GM12878 (cell line): Measurements from ENCODE around the gene GRIK3. TPM values are rescaled to one million over a fixed set of nuclear protein-coding genes. Genes with fewer than 3 reads are reported as not detected.

Experiments used
- ATAC-seq: fragments of 200-7000 bp; cut with Tn5 transposase; 3 replicates; pipeline ENCODE4 v1.9.1; 2020; ENCODE audit warnings: mild to moderate bottlenecking, moderate library complexity
- BruUV-seq: library from RNA; stranded (reverse); fragments of 400-500 nt; replicated peaks from 2 replicates; lab custom pipeline; 2021; lab: Mats Ljungman, UMichigan
- CTCF ChIA-PET: fragments of 300-600 bp; sonication (Branson Sonifier 250); formaldehyde crosslinking; extraction: SDS; loops from one replicate; lab custom pipeline; 2021; ENCODE audit warnings: inconsistent platforms; lab: Yijun Ruan, JAX
- POLR2A ChIA-PET: fragments of 350-600 bp; formaldehyde crosslinking; extraction: SDS; loops from one replicate; lab custom pipeline; 2021; ENCODE audit warnings: inconsistent platforms; lab: Charles Lee
- RAD21 ChIA-PET: fragments of 300-600 bp; sonication (Branson Sonifier 250); formaldehyde crosslinking; loops from one replicate; lab custom pipeline; 2023; ENCODE audit warnings: antibody characterized with exemption; ENCODE audit not compliant: unreplicated experiment; lab: Charles Lee
- SMC1A ChIA-PET: fragments of 300-600 bp; sonication (Branson Sonifier 250); formaldehyde crosslinking; loops from one replicate; lab custom pipeline; 2023; ENCODE audit not compliant: unreplicated experiment, uncharacterized antibody; lab: Charles Lee
- DNase-seq: peaks from one replicate; pipeline ENCODE4 v3.0.0-alpha.2; 2011; ENCODE audit warnings: low read depth, low spot score
- FAIRE-seq: peaks from 3 replicates; lab custom pipeline; 2011; peaks lifted over from hg19 to GRCh38; lab: Jason Lieb, UNC
- H2AFZ ChIP-seq: 2 replicates; pipeline ENCODE4 v1.6.0; 2011; ENCODE audit warnings: low read depth, low read length, control low read depth; ENCODE audit not compliant: control insufficient read depth
- H3K27ac ChIP-seq: 2 replicates; pipeline ENCODE4 v1.5.1; 2011; ENCODE audit warnings: control low read depth; ENCODE audit not compliant: control insufficient read depth, insufficient read depth
- H3K27me3 ChIP-seq, 2 experiments: replicated peaks in 1 of 2; 2 replicates each; pipeline versions ENCODE4 v1.6.0 to v1.6.1; 2011; ENCODE audit warnings: low read length in 1 of 2; ENCODE audit not compliant: control insufficient read depth in 2 of 2, insufficient read depth in 2 of 2
- H3K36me3 ChIP-seq, 2 experiments: 2 replicates each; pipeline ENCODE4 v1.5.1; 2011; ENCODE audit warnings: low read length in 1 of 2; ENCODE audit not compliant: control insufficient read depth in 2 of 2, insufficient read depth in 2 of 2
- H3K4me1 ChIP-seq: 2 replicates; pipeline ENCODE4 v1.6.1; 2011; ENCODE audit warnings: mild to moderate bottlenecking, low read length, moderate library complexity, mixed read lengths; ENCODE audit not compliant: control insufficient read depth, insufficient read depth
- H3K4me2 ChIP-seq: 2 replicates; pipeline ENCODE4 v1.6.0; 2011; ENCODE audit warnings: control low read depth; ENCODE audit not compliant: control insufficient read depth, insufficient read depth
- H3K4me3 ChIP-seq: fragments of 200-600 bp; sonication (generic); 2 replicates; pipeline ENCODE4 v1.5.1; 2016
- H3K79me2 ChIP-seq: 2 replicates; pipeline ENCODE4 v1.6.0; 2011; ENCODE audit warnings: low read length; ENCODE audit not compliant: control insufficient read depth, insufficient read depth
- H3K9ac ChIP-seq: 2 replicates; pipeline ENCODE4 v1.8.0; 2011; ENCODE audit warnings: low read length, control low read depth, mixed read lengths; ENCODE audit not compliant: control insufficient read depth, insufficient read depth
- H3K9me3 ChIP-seq: replicated peaks from 3 replicates; pipeline ENCODE4 v1.5.1; 2011; ENCODE audit warnings: mild to moderate bottlenecking, low read length; ENCODE audit not compliant: control insufficient read depth, insufficient read depth
- H4K20me1 ChIP-seq: 2 replicates; pipeline ENCODE4 v1.6.0; 2011; ENCODE audit not compliant: control insufficient read depth, insufficient read depth
- GABPA ChIP-seq: IDR thresholded peaks from 2 replicates; pipeline ENCODE4 v1.6.1; 2014; ENCODE audit warnings: antibody characterized with exemption, low read depth, mild to moderate bottlenecking, inconsistent platforms
- MTA3 ChIP-seq: IDR thresholded peaks from 2 replicates; pipeline ENCODE4 v1.6.1; 2012; ENCODE audit warnings: low read length, inconsistent platforms, borderline replicate concordance
- TAF1 ChIP-seq: IDR thresholded peaks from 2 replicates; pipeline ENCODE4 v1.6.1; 2011; ENCODE audit warnings: mild to moderate bottlenecking, low read depth, low read length, borderline replicate concordance
- TCF3 ChIP-seq: IDR thresholded peaks from 2 replicates; pipeline ENCODE4 v1.6.1; 2012; ENCODE audit warnings: low read depth, mild to moderate bottlenecking, low read length, borderline replicate concordance; ENCODE audit not compliant: insufficient read depth
- WGBS: methylation state at CpG from one replicate; pipeline ENCODE4 v1.1.6; 2016; ENCODE audit warnings: low lambda C conversion rate; ENCODE audit not compliant: insufficient replicate concordance, insufficient coverage; ENCODE audit errors: missing lambda C conversion rate; 5-methylcytosine and 5-hydroxymethylcytosine counted together
- in situ Hi-C: fragments of 300-500 bp; cut with MboI; formaldehyde crosslinking; loops from 9 replicates; pipeline ENCODE4 v1.14.3; 2018; ENCODE audit warnings: mixed read lengths
- intact Hi-C: fragments of 100-400 bp; cut with micrococcal nuclease; formaldehyde crosslinking; loops from one replicate; pipeline ENCODE4 v1.14.2; 2022; ENCODE audit not compliant: unreplicated experiment
- polyA plus RNA-seq, 11 experiments: library from polyadenylated mRNA; depleted of rRNA in 4 of 11; unstranded in 6 of 11; stranded (reverse) in 5 of 11; fragments of >200 nt; fragmentation: Nextera tagmentation in 4 of 11; fragmentation: Illumina TruSeq in 1 of 11; extraction: Ambion mirVana in 4 of 11; extraction: Trizol in 1 of 11; gene quantifications; 1 replicate in 1 of 11; 2 replicates in 10 of 11; pipeline versions ENCODE4 v1.2.1 to v1.2.3, GENCODE V29; 2011 to 2016; ENCODE audit warnings: inconsistent platforms in 2 of 11, missing spikeins in 2 of 11, low read depth in 1 of 11
- total RNA-seq, 4 experiments: library from RNA; depleted of rRNA in 3 of 4; stranded (reverse); fragments of >200 nt in 3 of 4; fragmentation: Illumina TruSeq in 1 of 4; extraction: Trizol in 1 of 4; gene quantifications; 2 replicates each; pipeline versions ENCODE4 v1.2.1 to v1.2.3, GENCODE V29; 2013 to 2021
- TF ChIP-seq, protein P1 (sequence below): fragments of 450-650 bp; IDR thresholded peaks from 2 replicates; pipeline ENCODE4 v1.6.1; 2016; ENCODE audit warnings: mild to moderate bottlenecking
- TF ChIP-seq, protein P2 (sequence below): fragments of 450-650 bp; IDR thresholded peaks from 2 replicates; pipeline ENCODE4 v1.6.1; 2014; ENCODE audit warnings: mild to moderate bottlenecking

GRIK3 gene
- total and polyA plus RNA-seq, 10 of the 15 experiments (the other 5 are each of a cell fraction or from before 2014, with no cell fraction given) = not detected

DNA sequence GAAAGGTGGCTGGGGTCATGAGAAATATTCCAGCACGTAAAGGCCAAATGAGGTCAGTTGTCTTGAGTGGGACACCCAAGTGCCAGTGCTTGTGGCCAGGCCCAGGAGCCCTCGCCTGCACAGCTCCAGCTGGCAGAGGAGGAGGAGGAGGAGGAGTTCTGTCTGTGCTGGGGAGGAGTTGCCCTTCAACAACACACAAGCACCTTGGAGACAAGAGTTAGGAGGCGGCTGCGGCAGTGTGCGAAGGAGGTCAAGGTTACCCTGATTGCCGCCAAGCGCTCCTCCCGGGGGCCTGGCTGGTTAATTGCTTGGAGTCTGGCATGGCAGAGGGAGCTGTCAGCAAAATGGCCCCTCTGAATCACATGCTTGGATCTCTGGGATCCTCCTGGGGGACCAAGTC is 45.1 kb downstream of the GRIK3 start:
- in situ Hi-C loops (no loop called here), intact Hi-C loops (no loop called here)
- H3K9ac ChIP-seq = no peak overlapping the region
- H3K4me1 ChIP-seq = no peaks in the 10 kb centered on the region
- RAD21 ChIA-PET = no interaction called here
- ATAC-seq (no peak), FAIRE-seq (no peak), DNase-seq (no peak)
- H3K27me3 ChIP-seq = peaks cover 0 to 5% of the 10 kb centered on the region in 2 experiments; a peak in 2 of 4 replicates
- WGBS = 44% methylated on average over 8 of the region's 8 CpGs
- no peak for TF ChIP-seq TAF1
- TF ChIP-seq MTA3 = no peak
- TF ChIP-seq GABPA = no peak
- POLR2A ChIA-PET = no interaction called here
- H4K20me1 ChIP-seq = peaks cover 3% of the 10 kb centered on the region; the same call in 1 of the 2 replicates
- no peak overlapping the region for H3K27ac ChIP-seq
- no peak overlapping the region for H3K4me3 ChIP-seq
- H3K4me2 ChIP-seq = no peak overlapping the region
- CTCF ChIA-PET = no interaction called here
- SMC1A ChIA-PET = no interaction called here
- H3K79me2 ChIP-seq = no peaks in the 10 kb centered on the region
- H3K36me3 ChIP-seq = no peaks in the 10 kb centered on the region
- H3K9me3 ChIP-seq = no peaks in the 10 kb centered on the region
- no TSS peak for BruUV-seq
- no peak overlapping the region for H2AFZ ChIP-seq

DNA sequence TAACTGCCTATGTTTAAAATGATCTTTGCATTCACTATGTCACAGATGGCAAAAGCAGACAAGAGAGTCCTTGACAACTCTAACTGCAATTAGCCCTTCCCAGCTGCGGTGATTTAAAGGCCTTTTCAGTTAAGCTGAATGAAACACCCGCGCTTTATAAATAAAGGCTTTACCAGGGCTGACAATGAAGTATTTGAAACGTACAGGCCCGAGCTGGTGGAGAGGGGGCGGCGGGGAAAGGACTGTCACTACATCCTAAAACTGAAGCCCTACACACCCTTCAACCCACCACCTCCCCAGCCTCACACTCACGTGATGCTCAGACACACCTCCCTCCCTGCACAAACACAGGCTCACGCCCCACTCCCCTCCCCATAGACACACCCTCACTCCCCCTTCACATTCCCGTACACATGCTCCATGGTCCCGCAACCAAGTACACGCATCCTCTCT is 45.5 kb downstream of the GRIK3 start:
- intact Hi-C loops = no loop called here
- peaks cover 3% of the 10 kb centered on the region; the same call in 1 of the 2 replicates for H4K20me1 ChIP-seq
- no peaks in the 10 kb centered on the region for H3K79me2 ChIP-seq
- peaks cover 0 to 5% of the 10 kb centered on the region in 2 experiments; a peak in 2 of 4 replicates for H3K27me3 ChIP-seq
- no peak overlapping the region for H3K4me3 ChIP-seq
- 45% methylated on average over 11 of the region's 12 CpGs for WGBS
- H3K36me3 ChIP-seq = no peaks in the 10 kb centered on the region
- no peak for ATAC-seq
- TF ChIP-seq, protein P1, sequence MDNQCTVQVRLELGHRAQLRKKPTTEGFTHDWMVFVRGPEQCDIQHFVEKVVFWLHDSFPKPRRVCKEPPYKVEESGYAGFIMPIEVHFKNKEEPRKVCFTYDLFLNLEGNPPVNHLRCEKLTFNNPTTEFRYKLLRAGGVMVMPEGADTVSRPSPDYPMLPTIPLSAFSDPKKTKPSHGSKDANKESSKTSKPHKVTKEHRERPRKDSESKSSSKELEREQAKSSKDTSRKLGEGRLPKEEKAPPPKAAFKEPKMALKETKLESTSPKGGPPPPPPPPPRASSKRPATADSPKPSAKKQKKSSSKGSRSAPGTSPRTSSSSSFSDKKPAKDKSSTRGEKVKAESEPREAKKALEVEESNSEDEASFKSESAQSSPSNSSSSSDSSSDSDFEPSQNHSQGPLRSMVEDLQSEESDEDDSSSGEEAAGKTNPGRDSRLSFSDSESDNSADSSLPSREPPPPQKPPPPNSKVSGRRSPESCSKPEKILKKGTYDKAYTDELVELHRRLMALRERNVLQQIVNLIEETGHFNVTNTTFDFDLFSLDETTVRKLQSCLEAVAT = no peak
- TF ChIP-seq, protein P2, sequence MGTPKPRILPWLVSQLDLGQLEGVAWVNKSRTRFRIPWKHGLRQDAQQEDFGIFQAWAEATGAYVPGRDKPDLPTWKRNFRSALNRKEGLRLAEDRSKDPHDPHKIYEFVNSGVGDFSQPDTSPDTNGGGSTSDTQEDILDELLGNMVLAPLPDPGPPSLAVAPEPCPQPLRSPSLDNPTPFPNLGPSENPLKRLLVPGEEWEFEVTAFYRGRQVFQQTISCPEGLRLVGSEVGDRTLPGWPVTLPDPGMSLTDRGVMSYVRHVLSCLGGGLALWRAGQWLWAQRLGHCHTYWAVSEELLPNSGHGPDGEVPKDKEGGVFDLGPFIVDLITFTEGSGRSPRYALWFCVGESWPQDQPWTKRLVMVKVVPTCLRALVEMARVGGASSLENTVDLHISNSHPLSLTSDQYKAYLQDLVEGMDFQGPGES = no peak
- no peak for TF ChIP-seq TCF3
- TF ChIP-seq, all 136 proteins: peak for 0
- ChIA-PET CTCF (no interaction called here), POLR2A (no interaction called here), RAD21 (no interaction called here), SMC1A (no interaction called here)
- Histone ChIP-seq H2AFZ (no peak overlapping the region), H3K27ac (no peak overlapping the region), H3K4me2 (no peak overlapping the region), H3K9ac (no peak overlapping the region), H3K9me3 (no peaks in the 10 kb centered on the region), H3K4me1 (no peaks in the 10 kb centered on the region)
- DNase-seq (no peak), FAIRE-seq (no peak)
- no TSS peak for BruUV-seq
- in situ Hi-C loops = no loop called here
